Kasumi-1 (cell line): ENCODE measurements around the gene SET.
A peak's percentile ranks its signal among the peaks of the same experiment; 100 is the strongest.
"Not testable (repeated sequence)": the region's sequence is repeated elsewhere in the genome, so short reads cannot be mapped to it uniquely, and the experiment has no call there.

Experiments
- DNase-seq, 2 experiments: peaks; one replicate each; lab custom pipeline; 2025; lab: John Stamatoyannopoulos, UW

The SET gene, protein sequence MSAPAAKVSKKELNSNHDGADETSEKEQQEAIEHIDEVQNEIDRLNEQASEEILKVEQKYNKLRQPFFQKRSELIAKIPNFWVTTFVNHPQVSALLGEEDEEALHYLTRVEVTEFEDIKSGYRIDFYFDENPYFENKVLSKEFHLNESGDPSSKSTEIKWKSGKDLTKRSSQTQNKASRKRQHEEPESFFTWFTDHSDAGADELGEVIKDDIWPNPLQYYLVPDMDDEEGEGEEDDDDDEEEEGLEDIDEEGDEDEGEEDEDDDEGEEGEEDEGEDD

DNA sequence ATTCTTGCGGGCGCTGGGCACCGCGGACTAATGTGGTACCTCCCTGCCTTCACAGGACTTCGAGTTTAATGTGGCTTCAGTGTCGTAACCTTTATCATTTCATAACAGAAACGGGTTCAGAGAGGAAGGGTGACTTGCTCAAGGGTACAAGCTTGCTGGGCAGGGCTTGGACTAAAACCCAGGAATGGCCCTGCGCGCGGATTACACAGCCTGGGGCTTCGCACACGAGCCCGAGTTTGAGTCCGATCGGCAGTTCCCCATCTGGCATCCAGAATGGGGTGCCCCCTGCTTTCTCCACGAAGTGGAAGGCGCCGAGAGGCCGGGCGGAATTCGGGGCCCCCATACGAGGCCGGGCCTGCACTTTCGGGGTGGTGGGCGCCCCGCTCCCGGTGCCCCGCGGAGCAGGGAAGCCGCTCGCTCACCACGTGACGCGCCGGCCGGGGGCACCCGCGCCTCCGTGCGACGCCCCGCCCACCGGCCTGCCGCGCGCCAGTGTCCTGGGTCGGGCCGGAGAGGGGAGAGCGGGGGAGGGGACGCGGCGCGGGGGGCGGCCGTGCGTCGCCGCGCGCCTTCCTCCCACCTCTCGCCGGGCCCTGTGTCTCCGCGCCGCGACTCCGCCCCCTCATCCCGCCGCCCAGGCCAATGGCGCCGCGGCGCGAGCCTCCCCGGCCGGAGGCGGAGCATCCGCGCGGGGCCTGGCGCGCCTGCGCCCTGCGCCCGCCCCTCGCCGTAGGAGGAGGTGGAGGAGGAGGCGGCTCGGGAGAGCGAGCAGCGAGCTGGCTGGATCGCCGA lies at the start of gene SET:
SET (plus strand) TSS at position 722 of the 792 bp plus-strand sequence. CDS start 361 bp downstream, outside the sequence.
- peak; percentile 77 to 87 for DNase-seq

DNA sequence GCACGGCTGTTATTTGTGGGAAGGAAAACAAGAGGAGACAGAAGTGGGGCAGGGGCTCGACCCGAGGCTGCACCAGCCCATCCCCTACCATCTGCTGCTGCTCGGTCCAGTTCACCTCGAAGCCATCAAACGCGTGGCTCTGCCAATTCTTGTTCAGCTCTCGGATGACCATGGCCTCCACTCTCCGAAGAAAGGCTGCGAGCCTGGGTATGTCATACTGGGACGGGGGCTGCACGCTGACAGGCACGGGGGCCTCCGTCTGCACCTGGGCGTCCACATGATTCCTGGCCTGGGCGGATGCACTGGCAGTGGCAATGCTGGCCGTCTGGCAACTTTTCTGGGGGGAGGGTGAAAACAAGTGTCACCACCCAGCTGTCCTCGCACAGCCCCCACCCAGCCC lies 48.4 kb upstream of the SET start:
- no peak for DNase-seq

DNA sequence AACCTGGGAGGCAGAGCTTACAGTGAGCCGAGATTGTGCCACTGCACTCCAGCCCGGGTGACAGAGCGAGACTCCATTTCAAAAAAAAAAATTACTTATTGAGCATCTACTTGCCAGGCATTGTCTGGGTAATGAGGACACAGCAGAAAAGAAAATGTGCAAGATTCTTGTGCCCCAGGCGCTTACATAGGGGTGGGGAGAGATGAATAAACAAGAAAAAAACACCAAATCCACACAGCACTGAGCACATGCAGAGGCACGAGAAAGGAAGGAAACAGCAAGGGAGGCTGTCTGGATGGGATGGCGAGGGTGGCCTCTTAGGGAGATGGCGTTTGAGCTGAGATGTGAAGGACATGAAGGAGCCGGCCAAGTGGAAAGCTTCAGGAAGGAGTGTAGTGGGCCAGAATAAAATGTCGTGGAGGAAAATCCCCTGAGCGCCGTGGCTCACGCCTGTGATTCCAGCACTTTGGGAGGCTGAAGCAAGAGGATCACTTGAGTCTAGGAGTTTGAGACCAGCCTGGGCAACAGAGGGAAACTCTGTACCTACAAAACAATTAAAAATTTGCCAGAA lies 46.3 kb upstream of the SET start:
- DNase-seq: no peak

DNA sequence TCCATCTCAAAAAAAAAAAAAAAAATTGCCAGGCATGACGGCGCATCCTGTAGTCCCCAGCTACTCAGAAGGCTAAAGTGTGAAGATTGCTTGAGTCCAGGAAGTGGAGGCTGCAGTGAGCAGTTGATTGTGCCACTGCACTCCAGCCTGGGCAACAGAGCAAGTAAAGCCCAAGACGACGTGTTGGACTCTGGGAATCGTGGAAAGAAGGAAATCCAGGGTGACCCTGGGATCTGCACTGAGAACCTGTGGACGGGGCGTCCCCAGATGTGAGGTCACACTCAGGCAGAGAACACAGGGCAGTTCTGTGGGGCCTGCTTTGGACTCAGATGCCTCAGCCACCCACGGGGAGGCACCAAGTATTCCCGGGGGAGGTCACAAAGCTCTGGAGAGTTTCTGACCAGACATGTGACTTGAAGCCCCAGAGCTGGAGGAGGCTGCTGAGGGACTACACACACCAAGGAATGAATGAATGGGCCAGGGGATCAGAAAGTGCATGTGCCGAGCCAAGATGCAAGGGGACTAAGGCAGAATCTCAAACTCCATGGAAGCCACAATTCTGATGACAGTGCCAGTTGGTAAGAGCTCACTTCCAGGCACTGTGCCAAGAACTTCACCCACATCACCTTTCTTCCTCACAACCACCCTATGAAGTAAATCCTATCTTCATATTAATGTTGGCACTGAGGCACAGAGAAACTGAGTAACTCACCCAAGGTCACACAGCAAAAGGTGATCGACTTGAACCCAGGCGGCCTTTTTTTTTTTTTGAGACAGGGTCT lies 45.3 kb upstream of the SET start:
- no peak for DNase-seq

DNA sequence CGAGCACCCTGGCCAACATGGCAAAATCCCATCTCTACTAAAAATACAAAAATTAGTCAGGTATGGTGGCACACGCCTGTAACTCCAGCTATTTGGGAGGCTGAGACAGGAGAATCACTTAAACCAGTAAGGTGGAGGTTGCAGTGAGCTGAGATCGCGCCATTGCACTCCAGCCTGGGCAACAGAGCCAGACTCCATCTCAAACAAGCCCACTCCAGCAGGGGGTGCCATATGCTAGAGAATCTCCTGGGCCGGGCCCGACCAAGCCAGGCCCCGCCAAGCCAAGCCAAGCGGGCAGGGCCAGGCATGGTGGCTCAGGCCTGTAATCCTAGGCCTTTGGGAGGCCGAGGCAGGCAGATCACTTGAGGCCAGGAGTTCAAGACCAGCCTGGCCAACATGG lies 40.8 kb upstream of the SET start:
- peak in 1 of 2 experiments; percentile 9 for DNase-seq

DNA sequence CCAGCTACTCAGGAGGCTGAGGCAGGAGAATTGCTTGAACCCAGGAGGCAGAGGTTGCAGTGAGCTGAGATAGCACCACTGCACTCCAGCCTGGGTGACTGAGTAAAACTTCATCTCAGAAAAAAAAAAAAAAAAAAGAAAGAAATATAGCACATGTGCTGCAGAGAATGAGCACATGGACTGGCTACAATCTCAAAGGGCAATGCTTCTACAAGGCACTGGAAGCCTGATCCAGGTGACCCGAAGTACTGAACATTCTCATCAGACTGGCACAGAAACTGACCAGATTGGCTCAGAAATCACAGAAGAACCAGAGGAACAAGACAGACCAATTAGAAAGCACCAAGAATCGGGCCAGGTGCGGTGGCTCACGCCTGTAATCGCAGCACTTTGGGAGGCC lies 37.2 kb upstream of the SET start:
- DNase-seq: no peak

DNA sequence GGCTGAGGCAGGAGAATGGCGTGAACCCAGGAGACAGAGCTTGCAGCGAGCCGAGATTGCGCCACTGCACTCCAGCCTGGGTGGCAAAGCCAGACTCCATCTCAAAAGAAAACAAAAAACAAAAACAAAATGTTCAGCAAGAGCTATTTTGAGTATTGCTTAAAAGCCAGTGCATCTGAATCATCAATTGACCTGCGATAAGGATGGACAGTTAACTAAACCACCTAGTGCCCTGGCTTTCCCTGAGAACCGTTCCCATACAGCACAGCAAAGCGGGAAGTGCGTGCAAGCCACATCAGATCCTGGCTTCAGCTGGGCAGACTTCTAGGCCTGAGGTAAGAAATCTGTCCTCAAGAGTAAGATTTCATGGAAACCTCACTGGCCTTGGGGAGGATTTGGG lies 35.1 kb upstream of the SET start:
- no peak for DNase-seq

DNA sequence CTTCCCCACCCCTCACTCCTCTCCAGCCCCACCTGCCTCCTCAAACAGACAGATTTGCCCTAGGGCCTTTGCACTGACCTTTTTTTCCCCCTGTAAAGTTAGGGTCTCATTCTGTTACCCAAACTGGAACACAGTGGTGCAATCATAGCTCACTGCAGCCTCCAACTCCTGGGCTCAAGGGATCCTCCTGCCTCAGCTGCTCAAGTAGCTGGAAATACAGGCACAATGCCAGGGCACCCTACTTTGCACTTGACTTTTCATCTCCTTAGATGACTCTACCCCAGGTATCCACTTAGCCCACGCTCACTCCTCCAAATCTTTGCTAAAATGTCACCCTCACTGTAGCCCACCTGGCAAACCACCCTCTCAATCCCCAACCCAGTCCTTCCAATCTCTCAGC lies 34.5 kb upstream of the SET start:
- DNase-seq: no peak

DNA sequence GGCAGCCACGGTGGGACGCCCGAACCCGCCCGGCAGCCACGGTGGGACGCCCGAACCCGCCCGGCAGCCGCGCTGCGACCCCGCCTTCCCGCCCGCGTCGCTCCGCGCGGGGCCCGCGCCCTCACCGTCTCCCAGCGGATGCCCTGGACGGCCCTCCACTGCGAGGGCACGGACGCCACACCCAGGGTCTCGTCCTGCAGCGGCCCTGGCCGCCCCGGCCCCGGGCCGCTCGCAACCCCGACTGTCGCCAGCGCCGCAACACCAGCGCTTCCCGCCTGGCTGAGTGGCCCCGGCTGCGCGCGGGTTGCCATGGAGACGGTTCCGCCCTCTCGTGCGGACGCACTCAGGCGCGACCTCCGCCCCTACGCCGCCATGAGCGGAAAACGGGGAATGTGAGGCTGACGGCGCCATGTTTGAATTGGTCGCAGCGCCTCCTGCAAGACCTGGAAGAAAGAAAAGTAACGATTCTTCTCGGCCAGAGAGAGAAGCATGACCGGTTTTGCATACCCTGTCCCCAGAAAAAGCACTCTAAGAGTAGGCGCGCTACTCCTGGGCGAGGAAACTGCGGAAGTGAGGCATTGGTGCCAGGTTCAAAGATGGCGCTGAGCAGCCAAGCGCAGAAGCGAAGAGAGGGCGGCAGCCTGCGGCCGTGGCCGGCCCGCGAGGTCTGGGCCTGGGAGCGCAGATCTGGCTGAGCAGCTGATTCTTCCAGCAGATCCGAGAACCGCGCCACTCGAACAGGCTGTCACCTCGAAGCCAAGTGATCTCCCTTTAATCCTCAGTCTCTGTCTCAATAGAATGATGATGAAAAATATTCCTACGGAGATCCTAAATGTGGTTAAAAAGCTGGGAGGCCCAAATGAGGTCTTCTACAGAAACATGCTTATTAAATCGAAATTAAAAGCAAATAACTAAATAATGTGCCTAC lies 32.3 kb upstream of the SET start, which contains the start of gene DYNC2I2:
DYNC2I2 (minus strand) TSS at position 432 of the 928 bp plus-strand sequence; CDS start at position 311, 121 bp downstream.
- DNase-seq: peak; percentile 84 to 85

DNA sequence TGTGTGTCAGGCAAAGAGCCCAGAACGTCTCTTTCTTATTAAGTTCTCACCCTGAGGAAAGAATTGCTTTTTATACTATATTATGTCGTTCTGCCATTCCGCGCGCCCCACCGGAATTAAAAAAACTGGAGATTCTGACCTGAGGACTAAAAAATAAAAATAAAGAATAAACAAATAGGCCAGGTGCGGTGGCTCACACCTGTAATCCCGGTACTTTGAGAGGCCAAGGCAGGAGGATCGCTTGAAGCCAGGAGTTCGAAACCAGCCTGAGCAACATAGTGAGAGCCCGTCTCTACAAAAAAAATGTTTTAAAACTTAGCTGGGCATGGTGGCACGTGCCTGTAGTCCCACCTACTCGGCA lies 31.7 kb upstream of the SET start:
- DNase-seq: no peak

DNA sequence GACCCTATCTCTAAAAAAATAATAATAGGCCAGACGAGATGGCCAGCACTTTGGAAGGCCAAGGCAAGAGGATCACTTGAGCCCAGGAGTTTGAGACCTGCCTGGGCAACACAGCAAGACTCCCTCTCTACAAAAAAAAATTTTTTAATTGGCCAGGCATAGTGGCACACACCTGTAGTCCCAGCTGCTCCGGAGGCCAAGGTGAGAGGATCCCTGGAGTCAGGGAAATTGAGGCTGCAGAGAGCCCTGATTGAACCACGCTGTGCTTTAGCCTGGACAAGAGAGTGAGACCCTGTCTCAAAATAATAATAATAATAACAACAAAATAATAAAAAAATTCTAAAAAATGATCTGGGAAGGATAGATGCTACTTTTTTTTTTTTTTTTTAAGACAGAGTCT lies 31.2 kb upstream of the SET start:
- no peak for DNase-seq

DNA sequence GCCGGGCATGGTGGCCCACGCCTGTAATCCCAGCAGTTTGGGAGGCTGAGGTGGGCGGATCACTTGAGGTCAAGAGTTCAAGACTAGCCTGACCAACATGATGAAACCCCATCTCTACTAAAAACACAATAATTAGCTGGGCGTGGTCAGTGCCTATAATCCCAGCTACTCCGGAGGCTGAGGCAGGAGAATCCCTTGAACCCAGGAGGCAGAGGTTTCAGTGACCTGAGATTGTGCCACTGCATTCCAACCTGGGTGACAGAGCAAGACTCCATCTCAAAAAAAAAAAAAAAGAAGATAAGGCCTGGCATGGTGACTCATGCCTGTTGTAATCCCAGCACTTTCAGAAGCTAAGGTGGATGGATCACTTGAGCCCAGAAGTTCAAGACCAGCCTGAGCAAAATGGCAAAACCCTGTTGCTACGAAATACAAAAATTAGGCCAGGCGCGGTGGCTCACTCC lies 22.5 kb upstream of the SET start:
- DNase-seq: not testable (repeated sequence)

DNA sequence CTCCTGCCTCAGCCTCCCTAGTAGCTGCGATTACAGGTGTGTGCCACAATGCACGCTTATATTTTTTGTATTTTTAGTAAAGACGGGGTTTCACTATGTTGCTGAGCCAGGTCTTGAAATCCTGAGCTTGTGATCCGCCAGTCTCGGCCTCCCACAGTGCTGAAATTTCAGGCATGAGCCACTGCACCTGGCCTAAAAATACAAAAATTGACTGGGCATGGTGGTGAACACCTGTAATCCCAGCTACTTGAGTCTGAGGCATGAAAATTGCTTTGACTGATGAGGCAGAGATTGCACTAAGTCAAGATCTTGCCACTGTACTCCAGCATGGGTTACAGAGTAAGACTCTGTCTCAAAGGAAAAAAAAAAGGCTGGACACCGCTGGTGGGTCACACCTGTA lies 19.2 kb upstream of the SET start:
- DNase-seq: no peak

DNA sequence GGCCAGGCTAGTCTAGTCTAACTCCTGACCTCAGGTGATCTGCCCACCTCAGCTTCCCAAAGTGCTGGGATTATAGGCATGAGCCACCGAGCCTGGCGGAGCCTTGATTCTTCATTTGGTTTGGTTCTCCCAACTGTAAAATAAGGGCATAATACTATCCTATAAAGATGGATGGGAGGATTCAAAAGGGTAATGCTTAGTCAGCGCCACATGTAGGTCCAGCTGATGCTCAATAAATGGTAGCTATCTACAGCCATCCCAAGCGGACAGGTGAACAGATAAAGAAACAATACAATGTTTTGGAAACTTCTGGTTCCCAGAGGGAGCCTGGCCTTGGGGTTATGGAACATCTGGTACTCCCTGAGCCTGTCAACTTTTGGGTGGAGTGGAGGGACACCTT lies 13.6 kb upstream of the SET start:
- DNase-seq: no peak

DNA sequence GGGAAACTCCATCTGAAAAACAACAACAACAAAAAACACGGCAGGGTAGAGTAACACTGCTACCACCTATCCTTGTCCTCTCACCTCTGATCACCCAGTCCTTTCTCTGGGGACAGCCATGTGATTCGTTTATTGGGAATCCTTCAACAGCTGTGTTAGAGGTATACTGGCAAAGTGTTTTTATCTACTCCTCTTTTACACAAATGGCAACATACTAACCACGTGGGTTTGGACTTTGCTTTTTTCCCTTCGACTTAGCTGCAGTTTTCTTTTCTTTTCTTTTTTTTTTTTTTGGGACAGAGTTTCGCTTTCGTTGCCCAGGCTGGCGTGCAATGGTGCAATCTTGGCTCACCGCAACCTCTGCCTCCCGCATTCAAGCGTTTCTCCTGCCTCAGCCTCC lies 11.2 kb upstream of the SET start:
- no peak for DNase-seq

DNA sequence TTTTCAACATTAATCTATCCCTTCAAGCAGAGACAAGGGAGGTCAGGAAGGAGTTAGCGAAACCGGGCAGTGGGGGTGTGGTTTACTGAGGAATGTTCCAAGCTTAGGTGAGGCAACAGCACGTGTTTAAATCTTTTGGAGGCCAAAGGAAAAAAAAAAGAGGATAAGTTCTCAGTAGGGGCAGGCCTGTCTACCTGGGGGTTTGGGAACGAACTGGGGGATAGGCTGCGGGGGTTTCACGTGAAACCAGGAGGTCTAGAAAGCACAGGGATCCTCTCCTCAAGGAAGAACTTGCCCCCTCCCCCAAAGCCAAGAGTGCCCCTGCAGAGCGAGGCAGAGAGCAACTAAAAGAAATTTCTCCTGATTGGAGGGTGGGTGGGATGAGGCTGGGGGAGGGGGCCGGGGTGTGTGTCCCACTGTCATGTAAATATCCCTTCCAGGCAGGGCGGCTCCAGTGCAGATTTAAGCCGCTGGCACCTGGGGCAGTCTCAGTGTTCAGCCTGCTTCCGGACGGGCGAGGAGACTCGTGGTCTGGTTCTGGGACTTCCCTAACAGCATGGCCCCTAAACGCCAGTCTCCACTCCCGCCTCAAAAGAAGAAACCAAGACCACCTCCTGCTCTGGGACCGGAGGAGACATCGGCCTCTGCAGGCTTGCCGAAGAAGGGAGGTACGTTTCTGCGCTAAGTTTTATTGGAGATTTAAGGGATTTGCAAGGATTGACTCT lies 5.5 kb upstream of the SET start:
- peak; percentile 38 to 58 for DNase-seq

DNA sequence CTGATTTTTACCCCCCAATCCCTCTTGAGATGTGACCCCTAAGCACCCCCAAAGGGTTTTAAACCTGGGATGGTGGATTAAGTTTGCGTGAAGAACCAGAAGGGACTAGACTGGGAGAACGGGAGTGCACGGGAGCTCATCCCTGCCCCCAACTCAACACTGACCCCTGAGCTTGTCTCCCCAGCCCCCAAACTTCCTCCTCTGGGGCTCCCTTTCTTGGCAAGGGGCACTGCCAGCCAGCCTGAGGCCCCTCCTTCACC lies 5.0 kb upstream of the SET start:
- peak in 1 of 2 experiments; percentile 55 for DNase-seq

DNA sequence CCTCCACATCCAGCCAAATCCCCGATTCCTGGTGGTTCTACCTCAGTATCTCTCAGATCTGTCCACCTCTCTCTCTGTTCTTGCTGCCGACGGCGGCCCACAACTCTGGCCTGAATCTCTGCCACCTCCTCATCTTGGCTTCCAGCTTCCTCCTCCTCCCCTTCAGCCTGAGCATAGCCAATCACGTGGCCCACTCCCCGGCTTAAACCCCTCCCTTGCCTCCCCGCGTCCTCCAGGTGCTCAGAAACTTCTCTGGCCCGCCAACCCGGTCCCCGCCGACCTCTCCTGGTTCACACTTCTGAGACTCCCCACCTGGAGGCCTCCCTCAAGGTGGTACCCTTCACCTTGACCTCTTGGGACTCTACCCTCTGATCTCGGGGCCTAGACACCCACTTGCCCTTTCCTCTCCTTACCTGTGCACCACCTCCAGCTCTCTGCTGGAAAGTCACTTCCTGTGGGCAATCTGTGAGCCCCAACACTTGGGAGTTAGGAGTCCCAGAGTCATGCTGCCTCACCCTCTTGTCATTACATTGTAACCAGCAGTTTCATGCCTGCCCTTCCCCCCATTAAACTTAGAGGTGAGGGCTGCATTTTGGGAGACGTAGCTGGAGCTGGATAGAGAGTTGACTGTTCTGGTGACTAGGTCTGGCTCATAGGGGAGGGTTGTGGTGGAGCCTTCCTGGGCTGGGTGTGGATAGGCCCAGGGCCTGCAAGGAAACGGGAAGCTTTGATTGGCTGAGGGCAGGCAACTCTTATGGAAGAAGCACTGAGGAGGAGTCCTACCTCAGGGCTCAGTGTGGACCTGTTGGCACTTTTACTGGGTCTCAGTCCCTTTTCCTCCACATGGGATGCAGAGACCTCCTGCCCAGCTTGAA lies 4.5 kb upstream of the SET start:
- peak; percentile 83 to 84 for DNase-seq

DNA sequence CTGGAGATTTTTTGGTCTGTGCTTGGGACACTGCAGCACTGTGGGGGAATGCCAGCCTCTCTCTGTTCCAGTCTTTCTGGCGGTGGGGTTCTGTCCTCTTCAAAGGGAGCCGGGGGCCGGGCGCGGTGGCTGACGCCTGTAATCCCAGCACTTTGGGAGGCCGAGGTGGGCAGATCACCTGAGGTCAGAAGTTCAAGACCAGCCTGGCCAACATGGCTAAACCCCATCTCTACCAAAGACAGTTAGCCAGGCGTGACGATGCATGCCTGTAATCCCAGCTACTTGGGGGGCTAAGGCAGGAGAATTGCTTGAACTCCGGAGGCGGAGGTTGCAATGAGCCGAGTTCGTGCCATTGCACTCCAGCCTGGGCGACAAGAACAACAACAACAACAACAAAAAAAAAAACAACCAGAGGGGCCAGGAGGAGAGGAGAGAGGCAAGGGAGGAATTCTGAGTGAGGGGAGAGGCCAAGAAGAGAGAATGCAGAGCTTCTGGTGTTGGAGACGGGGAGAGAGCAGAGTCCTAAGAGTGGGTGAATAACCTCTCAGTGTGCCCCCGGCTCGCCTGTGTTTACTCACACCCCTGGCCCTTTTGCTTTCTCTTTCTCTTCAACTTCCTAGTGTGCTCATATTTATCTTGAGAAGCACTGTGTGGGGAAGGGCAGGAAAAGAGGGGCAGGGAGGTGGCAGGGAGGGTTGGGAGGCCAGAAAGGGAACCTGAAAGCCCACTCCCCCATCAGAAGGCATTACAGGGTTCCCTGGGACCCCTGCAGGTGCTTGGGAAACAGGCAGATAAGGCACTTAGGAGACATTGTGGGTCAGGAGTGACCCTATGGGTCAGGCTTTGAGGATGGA lies 3.2 kb upstream of the SET start:
- peak; percentile 67 to 69 for DNase-seq
